Activated gamma-delta T cell treated with anti-CD3 and anti-CD28 coated beads, Interleukin-2, amount 50 U/mL, for 16 hours (primary cell): ENCODE results near the gene NIPA2.

ENCODE experiments used
- DNase-seq: peaks from one replicate; pipeline ENCODE4 v3.0.0-alpha.2; 2020; ENCODE audit warnings: low read depth

Gene NIPA2

GRCh38 chr15:22902981-22903380, 64.5 kb downstream of the NIPA2 start:
- no peak for DNase-seq

- DNase-seq, result no peak
Observed at GRCh38 chr15:22903427-22903826, 65.0 kb downstream of the NIPA2 start.

- no peak for DNase-seq
Observed at GRCh38 chr15:22903961-22904534, 65.6 kb downstream of the NIPA2 start.

- DNase-seq, result no peak
Observed at GRCh38 chr15:22904736-22905135, 66.3 kb downstream of the NIPA2 start.

GRCh38 chr15:22907161-22907950, 68.9 kb downstream of the NIPA2 start:
- DNase-seq, result no peak

GRCh38 chr15:22908830-22909229, 70.4 kb downstream of the NIPA2 start:
- DNase-seq, result no peak

- no peak for DNase-seq
Observed at GRCh38 chr15:22911306-22911705, 72.8 kb downstream of the NIPA2 start.

GRCh38 chr15:22912256-22912655, 73.8 kb downstream of the NIPA2 start:
- DNase-seq, result no peak

- DNase-seq, result no peak
Observed at GRCh38 chr15:22913646-22914380, 75.3 kb downstream of the NIPA2 start.

GRCh38 chr15:22915866-22916515, 77.5 kb downstream of the NIPA2 start:
- DNase-seq, result no peak

- DNase-seq, result no peak
Observed at GRCh38 chr15:22916606-22917350, 78.3 kb downstream of the NIPA2 start.

GRCh38 chr15:22917556-22917955, 79.1 kb downstream of the NIPA2 start:
- no peak for DNase-seq
